Measurements from ENCODE around the gene GNPTAB. TPM values are rescaled to one million over a fixed set of nuclear protein-coding genes. Genes with fewer than 3 reads are reported as not detected.

GNPTAB gene
- total RNA-seq, 1 donor from 2014 or later: 25.9 TPM

GRCh38 chr12:101727098-101727497, 103.7 kb downstream of the GNPTAB start:
- no peak for DNase-seq (ENCODE audit: low spot score)
- no peak for TF ChIP-seq CTCF (IDR thresholded peaks at IDR 0.05)
- H3K4me3 Mint-ChIP-seq (ENCODE audit: unreplicated experiment): no peak overlapping the region
- no peaks in the 10 kb centered on the region for H3K9me3 Mint-ChIP-seq (ENCODE audit: low read depth)
- H3K36me3 Mint-ChIP-seq (ENCODE audit: low read depth): peaks cover 6% of the 10 kb centered on the region
- no peaks in the 10 kb centered on the region for H3K4me1 Mint-ChIP-seq (ENCODE audit: low read depth)
- H3K27ac Mint-ChIP-seq (ENCODE audit: unreplicated experiment): no peak overlapping the region
- H3K27me3 Mint-ChIP-seq (ENCODE audit: low read depth): no peaks in the 10 kb centered on the region

GRCh38 chr12:101722392-101722791, 108.4 kb downstream of the GNPTAB start:
- Mint-ChIP-seq H3K27me3 (ENCODE audit: low read depth) (no peaks in the 10 kb centered on the region), H3K9me3 (ENCODE audit: low read depth) (no peaks in the 10 kb centered on the region), H3K27ac (ENCODE audit: unreplicated experiment) (no peak overlapping the region), H3K4me3 (ENCODE audit: unreplicated experiment) (no peak overlapping the region), H3K36me3 (ENCODE audit: low read depth) (peaks cover 3% of the 10 kb centered on the region), H3K4me1 (ENCODE audit: low read depth) (peaks cover 3% of the 10 kb centered on the region)
- no peak for TF ChIP-seq CTCF (IDR thresholded peaks at IDR 0.05)
- no peak for DNase-seq (ENCODE audit: low spot score)

GRCh38 chr12:101720118-101720517, 110.6 kb downstream of the GNPTAB start:
- H3K4me3 Mint-ChIP-seq (ENCODE audit: unreplicated experiment): no peak overlapping the region
- no peak for TF ChIP-seq CTCF (IDR thresholded peaks at IDR 0.05)
- H3K4me1 Mint-ChIP-seq (ENCODE audit: low read depth): peaks cover 3% of the 10 kb centered on the region
- H3K27ac Mint-ChIP-seq (ENCODE audit: unreplicated experiment): no peak overlapping the region
- H3K9me3 Mint-ChIP-seq (ENCODE audit: low read depth): no peaks in the 10 kb centered on the region
- no peak for DNase-seq (ENCODE audit: low spot score)
- no peaks in the 10 kb centered on the region for H3K27me3 Mint-ChIP-seq (ENCODE audit: low read depth)
- H3K36me3 Mint-ChIP-seq (ENCODE audit: low read depth): peaks cover 3% of the 10 kb centered on the region

- no peak for TF ChIP-seq CTCF (IDR thresholded peaks at IDR 0.05)
- H3K27ac Mint-ChIP-seq (ENCODE audit: unreplicated experiment): no peak overlapping the region
- H3K4me1 Mint-ChIP-seq (ENCODE audit: low read depth): peaks cover 3% of the 10 kb centered on the region
- no peak overlapping the region for H3K4me3 Mint-ChIP-seq (ENCODE audit: unreplicated experiment)
- no peaks in the 10 kb centered on the region for H3K27me3 Mint-ChIP-seq (ENCODE audit: low read depth)
- H3K36me3 Mint-ChIP-seq (ENCODE audit: low read depth): peaks cover 3% of the 10 kb centered on the region
- no peaks in the 10 kb centered on the region for H3K9me3 Mint-ChIP-seq (ENCODE audit: low read depth)
- no peak for DNase-seq (ENCODE audit: low spot score)
Observed at GRCh38 chr12:101719566-101719965, 111.2 kb downstream of the GNPTAB start.

- Mint-ChIP-seq H3K36me3 (ENCODE audit: low read depth) (no peaks in the 10 kb centered on the region), H3K4me3 (ENCODE audit: unreplicated experiment) (no peak overlapping the region), H3K9me3 (ENCODE audit: low read depth) (no peaks in the 10 kb centered on the region), H3K27ac (ENCODE audit: unreplicated experiment) (no peak overlapping the region), H3K27me3 (ENCODE audit: low read depth) (no peaks in the 10 kb centered on the region), H3K4me1 (ENCODE audit: low read depth) (peaks cover 22% of the 10 kb centered on the region)
- no peak for TF ChIP-seq CTCF (IDR thresholded peaks at IDR 0.05)
- no peak for DNase-seq (ENCODE audit: low spot score)
Observed at GRCh38 chr12:101714877-101715444, 115.8 kb downstream of the GNPTAB start.

All from chondrocyte (in vitro differentiated cells).